ENCODE results near the gene RGPD8.

The RGPD8 gene

DNA sequence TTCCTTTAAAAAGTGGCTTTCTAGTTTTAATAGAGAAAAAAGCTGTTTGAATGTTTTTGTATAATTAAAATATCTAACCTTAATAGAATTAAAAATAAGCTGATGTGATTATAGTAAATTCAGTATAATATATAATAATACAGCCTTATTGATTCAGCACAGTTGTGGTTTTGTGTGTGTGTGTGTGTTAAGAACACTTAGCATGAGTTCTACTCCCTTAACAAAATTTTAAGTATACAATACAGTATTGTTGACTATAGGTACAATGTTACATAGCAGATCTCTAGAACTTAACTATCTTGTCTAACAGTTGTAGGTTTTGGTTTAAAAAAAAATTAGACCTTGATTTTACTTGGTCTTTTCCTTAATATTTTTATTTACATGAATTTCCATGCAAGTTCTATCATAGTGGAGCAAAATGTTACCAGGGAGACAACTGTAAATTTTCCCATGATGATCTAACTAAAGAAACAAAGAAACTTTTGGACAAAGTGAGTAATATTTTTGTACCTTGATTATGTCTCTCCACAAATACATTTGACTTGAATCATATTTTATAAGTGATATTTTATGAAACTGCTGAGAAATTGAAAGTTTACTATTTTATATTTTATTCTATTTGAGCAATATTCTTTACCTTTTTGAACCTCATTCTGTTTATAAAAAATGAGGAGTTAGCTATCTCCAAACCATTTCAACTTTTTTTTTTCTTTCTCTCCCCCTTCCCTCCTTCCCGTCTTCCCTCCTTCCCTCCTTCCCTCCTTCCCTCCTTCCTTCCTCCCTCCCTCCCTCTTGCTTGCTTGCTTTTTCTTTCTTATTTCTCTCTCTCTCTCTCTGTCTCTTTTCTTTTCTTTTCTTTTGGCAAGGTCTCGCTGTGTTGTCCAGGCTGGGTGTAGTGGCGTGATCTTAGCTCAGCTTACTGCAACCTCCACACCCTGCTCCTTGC, 111.8 kb downstream of the RGPD8 start:
- Histone ChIP-seq H3K36me3 (ENCODE audit: insufficient read depth, low read length) (no peaks in the 10 kb centered on the region), H3K9me3 (ENCODE audit: control insufficient read depth, insufficient read depth, low read length) (no peaks in the 10 kb centered on the region), H3K4me1 (ENCODE audit: insufficient read depth, low read length) (no peaks in the 10 kb centered on the region), H3K9ac (ENCODE audit: low read depth, low read length) (no peak overlapping the region)
